HepG2 (cell line): ENCODE data around the gene ACTR1A. TPM values are rescaled to one million over a fixed set of nuclear protein-coding genes. Genes with fewer than 3 reads are reported as not detected.

Source experiments
- DNMT1 ChIP-seq: sonication (generic); formaldehyde crosslinking; IDR thresholded peaks from 2 replicates; pipeline ENCODE4 v1.5.1; 2020; ENCODE audit warnings: mild to moderate bottlenecking, missing genetic modification reagents
- FOXK1 ChIP-seq: sonication (generic); formaldehyde crosslinking; IDR thresholded peaks from 2 replicates; pipeline ENCODE4 v1.4.0; 2020; ENCODE audit warnings: low read depth, missing genetic modification reagents, borderline replicate concordance
- MEF2D ChIP-seq: sonication (generic); formaldehyde crosslinking; IDR thresholded peaks from 2 replicates; pipeline ENCODE4 v1.5.1; 2020; ENCODE audit warnings: mild to moderate bottlenecking, missing genetic modification reagents
- MTA1 ChIP-seq: sonication (generic); formaldehyde crosslinking; IDR thresholded peaks from 2 replicates; pipeline ENCODE4 v1.4.0; 2020; ENCODE audit warnings: missing genetic modification reagents, mild to moderate bottlenecking, borderline replicate concordance
- SMAD1 ChIP-seq: sonication (generic); formaldehyde crosslinking; IDR thresholded peaks from 2 replicates; pipeline ENCODE4 v1.4.0; 2020; ENCODE audit warnings: missing genetic modification reagents, low read depth, mild to moderate bottlenecking, borderline replicate concordance
- SMAD3 ChIP-seq: sonication (generic); formaldehyde crosslinking; IDR thresholded peaks from 2 replicates; pipeline ENCODE4 v1.4.0; 2020; ENCODE audit warnings: missing genetic modification reagents
- SNAPC2 ChIP-seq: sonication (generic); formaldehyde crosslinking; IDR thresholded peaks from 2 replicates; pipeline ENCODE4 v1.8.1; 2022; ENCODE audit warnings: mild to moderate bottlenecking, missing genetic modification reagents
- ZBTB38 ChIP-seq: sonication (generic); formaldehyde crosslinking; IDR thresholded peaks from 2 replicates; pipeline ENCODE4 v1.5.1; 2020; ENCODE audit warnings: mild to moderate bottlenecking, missing genetic modification reagents
- ZNF329 ChIP-seq: sonication (generic); formaldehyde crosslinking; IDR thresholded peaks from 2 replicates; pipeline ENCODE4 v1.9.0; 2021; ENCODE audit warnings: low read depth, mild to moderate bottlenecking, missing genetic modification reagents
- ZNF331 ChIP-seq: sonication (generic); formaldehyde crosslinking; IDR thresholded peaks from 2 replicates; pipeline ENCODE4 v1.4.0; 2020; ENCODE audit warnings: missing genetic modification reagents
- ZNF33B ChIP-seq: sonication (generic); formaldehyde crosslinking; IDR thresholded peaks from 2 replicates; pipeline ENCODE4 v1.5.1; 2020; ENCODE audit warnings: mild to moderate bottlenecking, missing genetic modification reagents
- ZNF772 ChIP-seq: sonication (generic); formaldehyde crosslinking; IDR thresholded peaks from 2 replicates; pipeline ENCODE4 v1.5.0; 2020; ENCODE audit warnings: mild to moderate bottlenecking, missing genetic modification reagents
- polyA plus RNA-seq, 8 experiments: library from polyadenylated mRNA; depleted of rRNA in 3 of 8; stranded (reverse) in 7 of 8; unstranded in 1 of 8; fragments of >200 nt; fragmentation: Illumina TruSeq in 4 of 8; extraction: Trizol in 4 of 8; gene quantifications; 2 replicates each; pipeline versions ENCODE4 v1.2.1 to v1.2.3, GENCODE V29; 2011 to 2016; ENCODE audit warnings: low read depth in 4 of 8, missing spikeins in 1 of 8, mixed read lengths in 1 of 8; ENCODE audit not compliant: insufficient read depth in 1 of 8
- total RNA-seq, 5 experiments: library from RNA; depleted of rRNA; stranded (reverse); fragments of >200 nt; fragmentation: Illumina TruSeq; extraction: Trizol; gene quantifications; 2 replicates each; pipeline ENCODE4 v1.2.3, GENCODE V29; 2016; ENCODE audit warnings: low read depth in 1 of 5
- TF ChIP-seq, protein P1 (sequence below): sonication (generic); formaldehyde crosslinking; IDR thresholded peaks from 2 replicates; pipeline ENCODE4 v1.5.1; 2020; ENCODE audit warnings: mild to moderate bottlenecking, missing genetic modification reagents, moderate library complexity
- TF ChIP-seq, protein P2 (sequence below): sonication (generic); formaldehyde crosslinking; IDR thresholded peaks from 2 replicates; pipeline ENCODE4 v1.4.0; 2020; ENCODE audit warnings: mild to moderate bottlenecking, low read depth, missing genetic modification reagents
- TF ChIP-seq, protein P3 (sequence below): IDR thresholded peaks from 2 replicates; pipeline ENCODE4 v1.6.1; 2016; ENCODE audit warnings: missing compliant biosample characterization, missing genetic modification reagents, borderline replicate concordance
- TF ChIP-seq, protein P4 (sequence below): sonication (generic); formaldehyde crosslinking; IDR thresholded peaks from 2 replicates; pipeline ENCODE4 v1.8.1; 2023; ENCODE audit warnings: mild to moderate bottlenecking, moderate library complexity, missing genetic modification reagents
- TF ChIP-seq, protein P5 (sequence below): sonication (generic); formaldehyde crosslinking; IDR thresholded peaks from 2 replicates; pipeline ENCODE4 v1.4.0; 2020; ENCODE audit warnings: missing genetic modification reagents

Gene ACTR1A
- total and polyA plus RNA-seq, 2 of the 13 experiments (the other 11 are each of a cell fraction or from before 2014, with no cell fraction given), result 59.6 to 62.8 TPM

DNA sequence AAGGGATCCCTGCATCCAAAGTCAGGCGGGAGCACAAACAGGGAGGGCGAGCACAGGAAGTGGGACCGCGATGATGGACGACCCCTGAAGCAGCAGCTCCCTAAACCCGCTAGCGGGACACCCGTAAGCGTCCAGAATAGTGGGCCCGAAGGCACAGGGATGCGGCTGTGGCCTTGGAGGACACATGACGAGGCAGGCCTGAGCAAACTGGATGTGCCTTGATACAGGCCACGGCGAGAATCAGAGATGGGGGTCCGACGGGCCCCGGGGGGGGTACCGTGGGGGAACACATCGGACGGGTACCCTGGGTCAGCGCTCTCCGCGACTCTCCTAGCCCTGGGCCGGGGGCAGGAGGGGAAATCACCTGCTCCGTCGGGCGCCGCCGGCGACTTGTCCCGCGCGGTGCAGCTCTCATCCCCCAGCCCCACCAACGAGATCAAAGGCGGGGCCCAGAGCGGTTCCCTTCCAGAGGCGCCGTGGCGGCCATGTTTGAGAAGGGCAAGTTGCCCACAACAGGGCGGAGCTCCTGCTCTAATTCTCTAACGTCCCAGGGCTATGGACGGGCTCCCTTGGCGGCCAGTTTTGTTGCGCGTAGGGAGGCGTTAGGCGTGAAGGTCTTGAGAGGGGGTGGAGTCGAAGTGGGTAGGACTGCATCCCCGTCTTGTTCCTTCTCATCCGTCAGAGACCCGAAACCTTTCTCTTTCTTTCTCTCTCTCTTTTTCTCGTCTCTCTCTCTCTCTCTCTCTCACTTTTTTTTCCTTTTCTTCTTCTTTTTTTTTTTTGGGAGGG lies 70.2 kb downstream of the ACTR1A start, which contains the start of gene CUEDC2 (continued):
- TF ChIP-seq, protein P1, sequence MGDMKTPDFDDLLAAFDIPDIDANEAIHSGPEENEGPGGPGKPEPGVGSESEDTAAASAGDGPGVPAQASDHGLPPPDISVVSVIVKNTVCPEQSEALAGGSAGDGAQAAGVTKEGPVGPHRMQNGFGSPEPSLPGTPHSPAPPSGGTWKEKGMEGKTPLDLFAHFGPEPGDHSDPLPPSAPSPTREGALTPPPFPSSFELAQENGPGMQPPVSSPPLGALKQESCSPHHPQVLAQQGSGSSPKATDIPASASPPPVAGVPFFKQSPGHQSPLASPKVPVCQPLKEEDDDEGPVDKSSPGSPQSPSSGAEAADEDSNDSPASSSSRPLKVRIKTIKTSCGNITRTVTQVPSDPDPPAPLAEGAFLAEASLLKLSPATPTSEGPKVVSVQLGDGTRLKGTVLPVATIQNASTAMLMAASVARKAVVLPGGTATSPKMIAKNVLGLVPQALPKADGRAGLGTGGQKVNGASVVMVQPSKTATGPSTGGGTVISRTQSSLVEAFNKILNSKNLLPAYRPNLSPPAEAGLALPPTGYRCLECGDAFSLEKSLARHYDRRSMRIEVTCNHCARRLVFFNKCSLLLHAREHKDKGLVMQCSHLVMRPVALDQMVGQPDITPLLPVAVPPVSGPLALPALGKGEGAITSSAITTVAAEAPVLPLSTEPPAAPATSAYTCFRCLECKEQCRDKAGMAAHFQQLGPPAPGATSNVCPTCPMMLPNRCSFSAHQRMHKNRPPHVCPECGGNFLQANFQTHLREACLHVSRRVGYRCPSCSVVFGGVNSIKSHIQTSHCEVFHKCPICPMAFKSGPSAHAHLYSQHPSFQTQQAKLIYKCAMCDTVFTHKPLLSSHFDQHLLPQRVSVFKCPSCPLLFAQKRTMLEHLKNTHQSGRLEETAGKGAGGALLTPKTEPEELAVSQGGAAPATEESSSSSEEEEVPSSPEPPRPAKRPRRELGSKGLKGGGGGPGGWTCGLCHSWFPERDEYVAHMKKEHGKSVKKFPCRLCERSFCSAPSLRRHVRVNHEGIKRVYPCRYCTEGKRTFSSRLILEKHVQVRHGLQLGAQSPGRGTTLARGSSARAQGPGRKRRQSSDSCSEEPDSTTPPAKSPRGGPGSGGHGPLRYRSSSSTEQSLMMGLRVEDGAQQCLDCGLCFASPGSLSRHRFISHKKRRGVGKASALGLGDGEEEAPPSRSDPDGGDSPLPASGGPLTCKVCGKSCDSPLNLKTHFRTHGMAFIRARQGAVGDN (CRISPR knock-in tag), result peak; percentile 87
- TF ChIP-seq ZNF772 (CRISPR knock-in tag) (peak; percentile 89), DNMT1 (CRISPR knock-in tag) (no peak), ZNF329 (0 out of 2 replicates have a peak, but pooled peaks have one; percentile 62), MTA1 (CRISPR knock-in tag) (peak; percentile 37; the same call in 1 of the 2 replicates), MEF2D (CRISPR knock-in tag) (0 out of 2 replicates have a peak, but pooled peaks have one; percentile 19), SMAD3 (peak; percentile 82; the same call in 1 of the 2 replicates), ZBTB38 (peak; percentile 26; the same call in 1 of the 2 replicates), SMAD1 (CRISPR knock-in tag) (no peak), ZNF331 (CRISPR knock-in tag) (peak; percentile 64; the same call in 1 of the 2 replicates), ZNF33B (CRISPR knock-in tag) (peak; percentile 54; the same call in 1 of the 2 replicates), FOXK1 (CRISPR knock-in tag) (peak; percentile 77; the same call in 1 of the 2 replicates), SNAPC2 (0 out of 2 replicates have a peak, but pooled peaks have one; percentile 30)
- TF ChIP-seq, protein P2, sequence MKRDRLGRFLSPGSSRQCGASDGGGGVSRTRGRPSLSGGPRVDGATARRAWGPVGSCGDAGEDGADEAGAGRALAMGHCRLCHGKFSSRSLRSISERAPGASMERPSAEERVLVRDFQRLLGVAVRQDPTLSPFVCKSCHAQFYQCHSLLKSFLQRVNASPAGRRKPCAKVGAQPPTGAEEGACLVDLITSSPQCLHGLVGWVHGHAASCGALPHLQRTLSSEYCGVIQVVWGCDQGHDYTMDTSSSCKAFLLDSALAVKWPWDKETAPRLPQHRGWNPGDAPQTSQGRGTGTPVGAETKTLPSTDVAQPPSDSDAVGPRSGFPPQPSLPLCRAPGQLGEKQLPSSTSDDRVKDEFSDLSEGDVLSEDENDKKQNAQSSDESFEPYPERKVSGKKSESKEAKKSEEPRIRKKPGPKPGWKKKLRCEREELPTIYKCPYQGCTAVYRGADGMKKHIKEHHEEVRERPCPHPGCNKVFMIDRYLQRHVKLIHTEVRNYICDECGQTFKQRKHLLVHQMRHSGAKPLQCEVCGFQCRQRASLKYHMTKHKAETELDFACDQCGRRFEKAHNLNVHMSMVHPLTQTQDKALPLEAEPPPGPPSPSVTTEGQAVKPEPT, result 0 out of 2 replicates have a peak, but pooled peaks have one; percentile 69
- TF ChIP-seq, protein P3, sequence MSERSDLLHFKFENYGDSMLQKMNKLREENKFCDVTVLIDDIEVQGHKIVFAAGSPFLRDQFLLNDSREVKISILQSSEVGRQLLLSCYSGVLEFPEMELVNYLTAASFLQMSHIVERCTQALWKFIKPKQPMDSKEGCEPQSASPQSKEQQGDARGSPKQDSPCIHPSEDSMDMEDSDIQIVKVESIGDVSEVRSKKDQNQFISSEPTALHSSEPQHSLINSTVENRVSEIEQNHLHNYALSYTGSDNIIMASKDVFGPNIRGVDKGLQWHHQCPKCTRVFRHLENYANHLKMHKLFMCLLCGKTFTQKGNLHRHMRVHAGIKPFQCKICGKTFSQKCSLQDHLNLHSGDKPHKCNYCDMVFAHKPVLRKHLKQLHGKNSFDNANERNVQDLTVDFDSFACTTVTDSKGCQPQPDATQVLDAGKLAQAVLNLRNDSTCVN, result peak; percentile 77; the same call in 1 of the 2 replicates
- TF ChIP-seq, protein P4, sequence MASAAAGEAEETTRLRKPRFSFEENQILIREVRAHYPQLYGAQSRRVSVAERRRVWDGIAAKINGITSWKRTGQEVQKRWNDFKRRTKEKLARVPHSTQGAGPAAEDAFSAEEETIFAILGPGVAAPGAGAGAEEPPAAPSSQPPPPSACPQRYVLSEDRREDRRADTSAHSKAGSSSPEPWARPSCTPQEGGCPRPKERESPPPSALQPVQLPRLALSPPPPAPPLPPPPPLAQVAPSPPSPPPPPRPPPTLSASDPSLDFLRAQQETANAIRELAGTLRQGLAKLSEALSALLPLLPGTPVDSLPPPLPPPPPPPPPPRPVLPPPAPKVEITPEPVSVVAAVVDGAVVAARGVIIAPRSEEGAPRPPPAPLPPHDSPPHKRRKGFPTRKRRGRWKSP, result no peak; the same call in 1 of the 2 replicates
- TF ChIP-seq, protein P5, sequence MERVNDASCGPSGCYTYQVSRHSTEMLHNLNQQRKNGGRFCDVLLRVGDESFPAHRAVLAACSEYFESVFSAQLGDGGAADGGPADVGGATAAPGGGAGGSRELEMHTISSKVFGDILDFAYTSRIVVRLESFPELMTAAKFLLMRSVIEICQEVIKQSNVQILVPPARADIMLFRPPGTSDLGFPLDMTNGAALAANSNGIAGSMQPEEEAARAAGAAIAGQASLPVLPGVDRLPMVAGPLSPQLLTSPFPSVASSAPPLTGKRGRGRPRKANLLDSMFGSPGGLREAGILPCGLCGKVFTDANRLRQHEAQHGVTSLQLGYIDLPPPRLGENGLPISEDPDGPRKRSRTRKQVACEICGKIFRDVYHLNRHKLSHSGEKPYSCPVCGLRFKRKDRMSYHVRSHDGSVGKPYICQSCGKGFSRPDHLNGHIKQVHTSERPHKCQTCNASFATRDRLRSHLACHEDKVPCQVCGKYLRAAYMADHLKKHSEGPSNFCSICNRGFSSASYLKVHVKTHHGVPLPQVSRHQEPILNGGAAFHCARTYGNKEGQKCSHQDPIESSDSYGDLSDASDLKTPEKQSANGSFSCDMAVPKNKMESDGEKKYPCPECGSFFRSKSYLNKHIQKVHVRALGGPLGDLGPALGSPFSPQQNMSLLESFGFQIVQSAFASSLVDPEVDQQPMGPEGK (CRISPR knock-in tag), result peak; percentile 85
